OCI-M2 (cell line): ENCODE results near the gene TTLL8.

ENCODE experiments used
- DNase-seq: peaks from one replicate; lab custom pipeline; 2025; ENCODE audit not compliant: unreplicated experiment; lab: John Stamatoyannopoulos, UW

TTLL8 gene

GRCh38 chr22:50022171-50022819, 35.8 kb downstream of the TTLL8 start:
- DNase-seq = no peak

- DNase-seq = no peak
Observed at GRCh38 chr22:50020606-50021005, 37.5 kb downstream of the TTLL8 start.

- no peak for DNase-seq
Observed at GRCh38 chr22:50019316-50019715, 38.8 kb downstream of the TTLL8 start.

GRCh38 chr22:50018608-50019285, 39.4 kb downstream of the TTLL8 start:
- DNase-seq = no peak

GRCh38 chr22:50017701-50018224, 40.3 kb downstream of the TTLL8 start:
- no peak for DNase-seq

- no peak for DNase-seq
Observed at GRCh38 chr22:50016988-50017700, 41.0 kb downstream of the TTLL8 start.

GRCh38 chr22:50016308-50016987, 41.6 kb downstream of the TTLL8 start:
- DNase-seq = no peak

GRCh38 chr22:50015451-50016307, 42.4 kb downstream of the TTLL8 start:
- no peak for DNase-seq

- DNase-seq = no peak
Observed at GRCh38 chr22:50014655-50015401, 43.3 kb downstream of the TTLL8 start.

- no peak for DNase-seq
Observed at GRCh38 chr22:50014053-50014501, 44.0 kb downstream of the TTLL8 start.

- DNase-seq = no peak
Observed at GRCh38 chr22:50012211-50013181, 45.6 kb downstream of the TTLL8 start, which contains the start of gene IL17REL. Gene IL17REL (minus strand): TSS chr22:50012765. CDS start chr22:50012646, 119 bp downstream.

GRCh38 chr22:50011447-50012210, 46.5 kb downstream of the TTLL8 start:
- no peak for DNase-seq

GRCh38 chr22:50010676-50011446, 47.2 kb downstream of the TTLL8 start:
- DNase-seq = no peak

- DNase-seq = no peak
Observed at GRCh38 chr22:50009765-50010675, 48.1 kb downstream of the TTLL8 start.

- DNase-seq = no peak
Observed at GRCh38 chr22:50009251-50009650, 48.8 kb downstream of the TTLL8 start.
